ENCODE results near the gene RACGAP1.

The RACGAP1 gene

GRCh38 chr12:49939307-49939706 is 86.0 kb downstream of the RACGAP1 start:
- no peak for DNase-seq

Data from hematopoietic multipotent progenitor cell treated with erythropoietin and hydrocortisone succinate and interleukin-3 and kit ligand, for 8 days (in vitro differentiated cells).